NT2/D1 (cell line): ENCODE results near the gene SLC27A4.

Source experiments
- YY1 ChIP-seq: IDR thresholded peaks from 2 replicates; pipeline ENCODE4 v1.6.1; 2011; ENCODE audit not compliant: insufficient read length, insufficient read depth
- ZNF274 ChIP-seq: IDR thresholded peaks from 2 replicates; pipeline ENCODE4 v1.6.1; 2011; ENCODE audit warnings: mild to moderate bottlenecking, low read depth, low read length

GRCh38 chr9:128384801-128385495 is 44.6 kb downstream of the SLC27A4 start:
- TF ChIP-seq YY1, result no peak
- no peak for TF ChIP-seq ZNF274
